A549 treated with Hydrocortisone at 1 μM for 4 hours (cell line): Measurements from ENCODE around the gene PRSS36. TPM values are rescaled to one million over a fixed set of nuclear protein-coding genes. Genes with fewer than 3 reads are reported as not detected.

Source experiments
- total RNA-seq: library from RNA; stranded (reverse); fragments of 200-300 nt; extraction: Qiagen RNA extraction; gene quantifications from 5 replicates; pipeline ENCODE4 v1.2.3, GENCODE V29; 2022

Gene PRSS36
- 0.84 to 1.9 TPM (median 1.1 TPM) in 5 replicates for total RNA-seq

DNA sequence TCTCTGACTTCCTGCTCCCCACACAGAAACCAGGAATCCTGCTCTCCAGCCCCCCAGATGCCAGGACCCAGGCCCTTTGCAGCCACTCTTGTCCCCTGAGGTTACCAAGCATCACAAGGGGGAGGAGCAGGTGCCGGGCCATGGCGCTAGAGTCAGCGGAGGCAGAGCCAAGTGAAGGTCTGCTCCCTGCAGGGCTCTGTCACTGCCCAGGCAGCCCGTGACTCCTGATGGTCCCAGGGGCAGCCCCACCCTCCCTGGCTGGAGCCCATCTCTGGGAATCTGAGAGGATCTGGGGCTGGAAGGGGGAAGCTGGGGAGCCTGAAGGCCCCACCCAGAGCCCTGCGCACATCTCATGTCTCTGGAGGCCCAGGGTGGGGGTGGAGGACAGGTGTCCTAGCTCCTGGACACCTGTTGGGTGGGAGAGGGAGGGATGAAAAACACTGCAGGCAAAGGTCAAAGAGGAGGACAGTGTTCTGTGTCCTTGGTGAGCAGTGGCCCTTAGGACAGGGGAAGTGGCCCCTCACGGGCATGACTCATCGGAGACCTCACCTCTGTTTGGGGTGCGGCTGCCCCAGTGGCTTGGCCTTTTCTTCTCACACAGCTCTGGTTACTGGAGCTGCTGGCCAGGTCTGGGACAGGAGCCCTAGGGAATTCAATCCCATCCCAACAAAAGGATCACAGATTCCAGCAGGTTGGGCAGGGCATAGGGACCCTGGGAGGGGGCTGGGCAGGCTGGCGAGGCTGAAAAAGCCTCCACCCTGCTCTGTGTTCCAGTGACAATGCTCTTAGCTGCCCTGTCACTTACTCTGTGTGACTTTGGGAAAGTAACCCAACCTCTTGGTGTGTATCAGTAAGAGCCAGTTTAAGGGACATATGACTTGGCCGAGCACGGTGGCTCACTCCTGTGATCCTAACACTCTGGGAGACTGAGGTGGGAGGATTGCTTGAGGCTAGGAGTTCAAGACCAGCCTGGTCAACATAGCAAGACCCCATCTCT lies at the start of gene PRSS36:
PRSS36 (minus strand) TSS at position 173 of the 997 bp plus-strand sequence; CDS start at position 142, 31 bp downstream.

DNA sequence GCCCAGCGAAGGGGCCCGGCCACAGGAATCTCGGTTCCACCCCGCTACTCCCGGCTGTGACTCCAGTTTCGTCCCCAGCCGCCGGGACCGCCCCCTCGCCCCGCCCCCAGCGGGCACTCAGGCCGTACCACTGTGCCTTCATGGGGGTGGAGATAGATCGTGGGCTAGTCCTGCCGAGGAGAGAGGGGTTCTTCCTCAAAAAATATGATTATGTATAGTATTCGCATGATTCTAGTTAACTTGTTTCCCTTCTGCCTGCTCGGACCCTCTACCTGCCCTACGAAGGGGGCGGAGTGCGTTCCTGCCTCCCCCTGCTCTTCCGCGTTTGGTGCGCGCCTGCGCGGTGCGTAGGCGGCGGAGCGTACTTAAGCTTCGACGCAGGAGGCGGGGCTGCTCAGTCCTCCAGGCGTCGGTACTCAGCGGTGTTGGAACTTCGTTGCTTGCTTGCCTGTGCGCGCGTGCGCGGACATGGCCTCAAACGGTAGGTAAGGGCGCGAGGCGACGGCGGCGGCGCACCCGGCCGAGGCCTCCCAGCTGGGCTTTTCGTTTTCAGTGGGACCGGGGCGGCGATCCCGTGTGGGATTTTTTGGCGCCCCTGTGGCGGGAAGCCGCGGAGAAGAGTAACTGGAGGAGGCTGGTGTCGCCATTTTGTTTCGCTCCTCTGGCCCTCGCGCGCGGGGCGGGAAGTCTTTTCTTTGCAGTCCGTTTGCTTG lies 30.0 kb upstream of the PRSS36 start, which contains the start of gene FUS:
FUS (plus strand) TSS at position 393 of the 713 bp plus-strand sequence; CDS start at position 469, 76 bp downstream.

DNA sequence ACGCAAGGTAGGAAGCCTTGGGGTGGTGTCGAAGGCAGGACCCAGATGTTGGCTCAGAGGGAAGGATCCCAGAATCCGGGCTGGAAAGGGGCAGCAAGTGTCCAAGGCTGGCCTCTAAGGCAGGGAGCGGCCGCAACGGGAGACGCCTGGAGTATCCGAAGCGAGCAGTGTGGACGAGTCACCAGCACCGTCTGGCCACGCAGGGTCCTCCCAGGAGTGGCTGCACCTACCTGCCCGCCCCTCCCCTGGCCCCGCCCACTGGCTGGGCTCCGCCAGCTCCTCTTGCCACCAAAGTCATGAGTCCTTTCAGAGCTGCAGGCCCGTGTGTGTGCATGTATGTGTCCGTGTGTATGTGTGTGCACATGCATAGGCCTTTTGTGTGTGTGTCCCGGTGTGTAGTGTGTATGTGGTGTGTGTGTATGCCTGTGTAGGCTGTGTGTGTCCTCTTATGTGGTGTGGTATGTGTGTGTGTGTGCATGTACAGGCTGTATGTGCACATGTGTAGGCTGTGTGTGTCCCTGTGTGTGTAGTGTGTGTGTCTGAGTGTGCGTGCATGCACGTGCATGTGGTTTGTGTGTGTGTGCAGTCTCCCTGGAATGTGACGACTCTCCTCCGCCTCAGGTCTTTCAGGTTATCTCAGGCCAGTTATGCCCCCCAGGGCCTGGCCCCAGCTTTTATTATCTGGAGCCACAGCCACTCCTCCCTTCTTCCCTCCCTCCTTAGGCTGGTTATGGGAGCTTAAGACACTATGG lies 14.2 kb downstream of the PRSS36 start, which contains the start of gene PRSS8:
PRSS8 (minus strand) TSS at position 193 of the 752 bp plus-strand sequence. CDS start 229 bp downstream, outside the sequence.

DNA sequence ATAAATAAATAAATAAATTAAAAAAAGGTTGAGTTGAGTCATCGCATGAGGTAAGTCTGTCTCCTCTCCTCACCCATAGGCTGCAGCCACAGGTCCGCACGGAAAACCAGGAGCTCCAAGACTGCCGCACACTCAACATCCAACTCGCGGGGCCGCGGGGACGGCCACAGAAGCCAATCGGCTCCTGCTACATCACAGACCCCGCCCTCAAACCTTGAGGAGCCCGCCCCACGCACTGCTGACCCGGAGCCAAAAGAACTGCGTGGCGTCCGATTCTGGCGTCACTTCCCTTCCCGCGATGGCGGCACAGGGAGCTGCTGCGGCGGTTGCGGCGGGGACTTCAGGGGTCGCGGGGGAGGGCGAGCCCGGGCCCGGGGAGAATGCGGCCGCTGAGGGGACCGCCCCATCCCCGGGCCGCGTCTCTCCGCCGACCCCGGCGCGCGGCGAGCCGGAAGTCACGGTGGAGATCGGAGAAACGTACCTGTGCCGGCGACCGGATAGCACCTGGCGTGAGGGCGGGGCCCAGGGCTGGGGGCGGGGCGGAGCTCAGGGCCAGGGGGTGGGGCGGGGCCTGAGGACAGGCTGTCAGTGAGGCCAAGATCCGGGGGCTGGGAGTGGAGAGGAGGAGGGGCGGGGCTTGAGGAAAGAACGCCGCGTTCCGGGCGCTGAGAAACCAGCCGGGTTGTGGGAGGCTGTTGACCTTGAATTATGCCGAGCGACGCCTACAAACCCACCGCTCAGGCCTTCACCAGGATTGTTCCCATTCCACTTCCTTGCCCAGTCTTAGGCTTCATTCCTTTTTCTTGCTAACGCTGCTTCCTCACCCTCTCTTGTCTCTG lies 32.3 kb downstream of the PRSS36 start, which contains the start of gene KAT8:
KAT8 (plus strand) TSS at position 281 of the 839 bp plus-strand sequence; CDS start at position 299, 18 bp downstream.

DNA sequence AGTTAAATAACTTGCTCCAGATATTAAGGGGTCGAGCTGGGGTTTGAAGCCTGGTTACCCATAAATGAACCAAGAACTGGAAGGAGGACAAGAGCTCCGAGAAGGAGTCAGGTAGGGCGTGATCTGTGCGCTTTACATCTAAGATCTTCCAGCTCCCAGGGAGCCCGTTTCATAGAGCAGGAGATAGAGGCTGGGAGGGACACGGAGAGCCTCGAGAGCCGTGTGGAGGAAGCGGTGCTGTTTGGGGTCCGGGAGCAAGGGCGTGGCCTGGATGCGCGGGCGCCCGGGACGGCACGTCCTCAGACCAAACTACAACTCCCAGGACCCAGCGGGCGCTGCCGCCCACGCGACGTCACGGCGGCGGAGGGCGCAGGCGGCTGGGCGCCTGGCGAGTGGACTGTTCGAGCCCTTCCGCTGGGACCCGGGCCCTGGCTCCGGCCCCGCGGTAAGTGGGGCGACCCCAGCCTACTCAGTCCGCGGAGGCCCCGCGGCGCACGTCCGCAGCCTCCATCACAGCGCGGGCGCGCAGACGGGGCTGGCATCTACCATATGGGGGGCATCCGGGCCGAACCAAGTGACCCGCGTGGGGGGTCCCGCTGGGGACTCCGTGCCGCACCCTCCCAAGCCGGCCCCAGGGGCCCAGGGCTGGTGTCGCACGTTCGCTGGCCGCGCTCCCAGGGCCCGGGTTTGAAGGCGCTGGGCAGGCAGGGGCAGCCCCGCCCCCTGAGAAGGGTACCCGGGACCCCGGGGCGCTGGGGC lies 41.7 kb downstream of the PRSS36 start, which contains the start of gene BCKDK:
BCKDK (plus strand) TSS at position 352 of the 759 bp plus-strand sequence. CDS start 838 bp downstream, outside the sequence.

DNA sequence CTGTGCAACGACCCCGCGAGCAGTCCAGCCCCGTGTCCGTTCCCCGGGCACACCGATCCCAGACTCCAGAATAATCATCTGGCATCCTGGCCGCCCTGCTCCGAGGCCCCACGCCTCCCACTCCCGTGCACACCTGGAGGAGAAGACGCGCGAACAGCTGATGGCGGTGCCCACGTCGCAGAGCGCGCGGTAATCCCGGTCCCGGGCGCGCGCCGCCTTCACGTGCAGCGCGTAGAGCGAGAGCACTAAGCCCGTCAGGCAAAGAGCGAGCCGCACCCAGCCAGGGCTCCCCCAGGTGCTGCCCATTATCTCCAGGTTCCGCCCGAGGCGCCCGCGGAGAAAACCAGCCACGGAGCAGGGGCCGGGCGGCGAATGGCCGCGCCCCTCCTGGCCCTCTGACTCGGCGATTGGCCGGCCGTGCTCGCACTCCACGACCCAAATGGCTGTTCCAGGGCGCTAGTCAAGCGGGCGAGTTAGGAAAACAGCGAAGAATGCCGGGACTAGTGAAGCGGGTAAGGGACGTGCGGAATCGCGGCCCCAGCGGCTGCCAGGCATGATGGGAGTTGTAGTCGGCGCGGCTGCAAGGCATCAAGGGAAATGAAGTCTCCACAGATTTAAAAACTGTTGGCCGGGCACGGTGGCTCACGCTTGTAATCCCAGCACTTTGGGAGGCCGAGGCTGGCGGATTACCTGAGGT lies 55.3 kb downstream of the PRSS36 start, which contains the start of gene VKORC1:
VKORC1 (minus strand) TSS at position 374 of the 697 bp plus-strand sequence; CDS start at position 306, 68 bp downstream.

Other genes starting within 250 kb of the PRSS36 start
- gene FBXL19, start 226.5 kb downstream of the PRSS36 start, total RNA-seq = 14.1 to 19.7 TPM (median 18.0 TPM) in 5 replicates
- 9.0 to 14.5 TPM (median 12.1 TPM) in 5 replicates for gene ORAI3, start 201.0 kb downstream of the PRSS36 start, total RNA-seq
- 17.7 to 19.7 TPM (median 18.3 TPM) in 5 replicates for gene SETD1A, start 192.3 kb downstream of the PRSS36 start, total RNA-seq
- gene HSD3B7, start 164.9 kb downstream of the PRSS36 start, total RNA-seq = 13.6 to 15.9 TPM (median 13.9 TPM) in 5 replicates
- gene STX1B, start 139.4 kb downstream of the PRSS36 start, total RNA-seq = 1.4 to 2.1 TPM (median 1.6 TPM) in 5 replicates
- gene STX4, start 116.5 kb downstream of the PRSS36 start, total RNA-seq = 56.8 to 66.1 TPM (median 64.4 TPM) in 5 replicates
- gene ZNF668, start 75.8 kb downstream of the PRSS36 start, total RNA-seq = 13.3 to 19.8 TPM (median 14.5 TPM) in 5 replicates
- 9.1 to 11.4 TPM (median 10.2 TPM) in 5 replicates for gene ZNF646, start 75.6 kb downstream of the PRSS36 start, total RNA-seq
- 1.0 to 2.5 TPM (median 1.6 TPM) in 5 replicates for gene PRSS53, start 61.1 kb downstream of the PRSS36 start, total RNA-seq
- gene VKORC1, start 55.3 kb downstream of the PRSS36 start, total RNA-seq = 98.3 to 147 TPM (median 140 TPM) in 5 replicates
- 46.0 to 56.1 TPM (median 52.2 TPM) in 5 replicates for gene BCKDK, start 41.7 kb downstream of the PRSS36 start, total RNA-seq
- gene KAT8, start 32.4 kb downstream of the PRSS36 start, total RNA-seq = 45.0 to 51.2 TPM (median 48.2 TPM) in 5 replicates
- 0.83 to 1.4 TPM (median 1.2 TPM) in 5 replicates for gene PRSS8, start 14.3 kb downstream of the PRSS36 start, total RNA-seq
- 505 to 637 TPM (median 514 TPM) in 5 replicates for gene FUS, start 30.1 kb upstream of the PRSS36 start, total RNA-seq
- 23.8 to 40.1 TPM (median 36.2 TPM) in 5 replicates for gene PYCARD, start 52.7 kb upstream of the PRSS36 start, total RNA-seq
- 0.01 to 0.10 TPM (median 0.05 TPM) in 5 replicates for gene TRIM72, start 64.1 kb upstream of the PRSS36 start, total RNA-seq
- not detected in 5 replicates for gene PYDC1, start 67.1 kb upstream of the PRSS36 start, total RNA-seq
- 1.1 to 1.9 TPM (median 1.7 TPM) in 5 replicates for gene ITGAM, start 109.9 kb upstream of the PRSS36 start, total RNA-seq
- 1.0 to 1.5 TPM (median 1.1 TPM) in 5 replicates for gene ITGAX, start 205.1 kb upstream of the PRSS36 start, total RNA-seq
- gene ITGAD, start 243.3 kb upstream of the PRSS36 start, total RNA-seq = 0.02 to 0.06 TPM (median 0.05 TPM) in 3 of 5 replicates, not detected in the others